Urinary bladder (tissue), 4 donors: Measurements from ENCODE around the gene FOXA1. TPM values are rescaled to one million over a fixed set of nuclear protein-coding genes. Genes with fewer than 3 reads are reported as not detected.

Source experiments
- DNase-seq: peaks from one replicate; pipeline ENCODE4 v3.0.0-alpha.2; 2015; ENCODE audit errors: extremely low spot score
- H3K27ac ChIP-seq: one replicate; pipeline ENCODE4 v1.5.1; 2013; ENCODE audit warnings: low read depth, mild to moderate bottlenecking, moderate library complexity
- H3K36me3 ChIP-seq: one replicate; pipeline ENCODE4 v1.6.1; 2013; ENCODE audit warnings: mild to moderate bottlenecking, moderate library complexity; ENCODE audit not compliant: insufficient read depth
- H3K4me1 ChIP-seq: one replicate; pipeline ENCODE4 v1.6.1; 2013; ENCODE audit warnings: mild to moderate bottlenecking, moderate library complexity; ENCODE audit not compliant: insufficient read depth
- H3K4me3 ChIP-seq: one replicate; pipeline ENCODE4 v1.5.1; 2013; ENCODE audit warnings: low read depth, low read length
- WGBS: extraction: QIAGEN DNeasy Blood & Tissue Kit; methylation state at CpG from one replicate; pipeline ENCODE4 v1.1.7; 2013; 5-methylcytosine and 5-hydroxymethylcytosine counted together
- polyA plus RNA-seq: library from polyadenylated mRNA; stranded (reverse); fragments of 200-250 nt; gene quantifications from one replicate; pipeline ENCODE4 v1.2.3, GENCODE V29; 2013
- total RNA-seq: library from RNA; depleted of rRNA; stranded (reverse); fragments of >200 nt; gene quantifications from one replicate; pipeline ENCODE4 v1.2.3, GENCODE V29; 2014
- donor health status: healthy with polysubstance abuse.
- donor health status: healthy.

Gene FOXA1
- total and polyA plus RNA-seq, 2 donors: 8.8 to 14.1 TPM

DNA sequence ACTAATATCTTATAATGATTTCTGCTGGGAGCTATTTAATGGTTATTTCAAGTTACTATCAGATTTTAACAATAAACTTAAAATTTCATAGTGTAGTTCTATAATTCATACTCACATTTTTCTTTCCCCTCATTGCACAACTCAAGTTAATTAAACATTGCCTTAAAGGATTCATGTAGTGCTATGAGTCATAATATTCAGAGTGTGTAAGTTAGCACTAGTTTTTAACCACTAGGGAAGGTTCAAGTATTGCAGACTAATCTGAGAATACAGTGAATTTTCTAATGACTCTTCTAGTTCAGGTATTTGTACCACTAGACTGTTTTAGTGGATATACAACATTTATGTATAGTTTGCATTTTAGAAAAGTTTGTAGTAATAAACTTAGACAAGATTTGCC, 49.9 kb downstream of the FOXA1 start:
- no peak overlapping the region for H3K4me3 ChIP-seq
- H3K27ac ChIP-seq: no peak overlapping the region
- DNase-seq: no peak
- no peaks in the 10 kb centered on the region for H3K4me1 ChIP-seq
- no peaks in the 10 kb centered on the region for H3K36me3 ChIP-seq

DNA sequence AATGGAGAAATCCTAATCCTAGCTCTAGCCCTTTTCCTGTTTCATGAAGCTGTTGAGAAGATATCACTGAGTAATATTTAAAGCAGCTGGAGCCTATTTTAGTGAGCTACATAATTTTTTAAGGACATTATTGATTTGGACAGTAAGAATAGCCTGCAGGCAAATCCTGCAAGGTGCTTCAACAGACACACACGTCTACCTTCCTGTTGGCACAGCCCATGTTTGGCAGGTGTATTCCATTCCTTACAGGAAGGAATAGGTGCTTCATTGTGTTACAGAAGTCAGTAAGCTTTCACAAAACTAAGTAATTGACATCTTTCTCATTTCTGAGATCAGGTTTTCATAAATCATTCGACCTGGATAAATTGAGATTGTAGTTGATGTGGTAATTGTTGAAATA, 50.6 kb downstream of the FOXA1 start:
- no peaks in the 10 kb centered on the region for H3K36me3 ChIP-seq
- no peaks in the 10 kb centered on the region for H3K4me1 ChIP-seq
- WGBS: 60% methylated on average over 2 of the region's 2 CpGs
- H3K4me3 ChIP-seq: no peak overlapping the region
- no peak for DNase-seq
- H3K27ac ChIP-seq: no peak overlapping the region

DNA sequence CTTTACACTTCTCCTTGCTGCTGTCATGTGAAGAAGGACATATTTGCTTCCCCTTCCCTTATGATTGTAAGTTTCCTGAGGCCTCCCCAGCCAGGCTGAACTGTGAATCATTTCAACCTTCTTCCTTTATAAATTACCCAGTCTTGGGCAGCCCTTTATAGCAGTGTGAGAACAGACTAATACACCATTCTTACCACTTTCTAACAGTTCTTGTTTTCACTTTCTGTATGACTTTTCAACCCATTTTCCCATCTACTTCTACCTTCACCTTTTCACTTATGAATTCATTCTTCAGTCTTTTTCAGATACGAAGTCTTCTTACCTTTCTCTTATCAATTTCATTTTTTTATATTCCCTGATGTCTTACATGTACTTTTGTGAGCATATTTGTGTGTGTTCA, 55.1 kb downstream of the FOXA1 start:
- no peaks in the 10 kb centered on the region for H3K4me1 ChIP-seq
- 87% methylated on average over 1 of the region's 1 CpG for WGBS
- DNase-seq: no peak
- H3K27ac ChIP-seq: no peak overlapping the region
- H3K36me3 ChIP-seq: no peaks in the 10 kb centered on the region
- no peak overlapping the region for H3K4me3 ChIP-seq

Other genes with a start within 250 kb of the FOXA1 start
- gene TTC6, start 380 bp upstream of the FOXA1 start, total RNA-seq: 7.1 TPM
- gene TTC6, start 380 bp upstream of the FOXA1 start, polyA plus RNA-seq: 0.34 TPM